GM18498 (cell line): ENCODE data around the gene ACSF2.
"Not testable (repeated sequence)": the region's sequence is repeated elsewhere in the genome, so short reads cannot be mapped to it uniquely, and the experiment has no call there.

Experiments used
- ATAC-seq: cut with Tn5 transposase; IDR thresholded peaks from one replicate; pipeline ENCODE4 v1.9.1; 2021; ENCODE audit warnings: mild to moderate bottlenecking, moderate library complexity; ENCODE audit not compliant: unreplicated experiment

The ACSF2 gene

DNA sequence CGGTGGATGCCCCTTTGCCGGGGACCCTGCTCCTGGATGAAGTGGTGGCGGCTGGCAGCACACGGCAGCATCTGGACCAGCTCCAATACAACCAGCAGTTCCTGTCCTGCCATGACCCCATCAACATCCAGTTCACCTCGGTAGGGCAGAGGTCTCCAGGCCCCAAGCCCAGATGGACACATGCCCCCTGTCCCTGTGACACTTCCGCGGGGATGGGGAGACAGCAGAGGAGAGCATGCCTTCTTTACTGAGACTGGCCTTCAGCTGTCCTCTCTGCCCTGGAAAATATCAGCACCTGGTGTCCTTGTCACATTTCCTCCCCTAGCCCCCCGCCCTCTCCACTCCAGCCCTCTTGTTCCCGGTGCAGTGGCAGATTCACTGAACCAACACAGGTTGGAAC lies 36.4 kb downstream of the ACSF2 start:
- no peak for ATAC-seq

DNA sequence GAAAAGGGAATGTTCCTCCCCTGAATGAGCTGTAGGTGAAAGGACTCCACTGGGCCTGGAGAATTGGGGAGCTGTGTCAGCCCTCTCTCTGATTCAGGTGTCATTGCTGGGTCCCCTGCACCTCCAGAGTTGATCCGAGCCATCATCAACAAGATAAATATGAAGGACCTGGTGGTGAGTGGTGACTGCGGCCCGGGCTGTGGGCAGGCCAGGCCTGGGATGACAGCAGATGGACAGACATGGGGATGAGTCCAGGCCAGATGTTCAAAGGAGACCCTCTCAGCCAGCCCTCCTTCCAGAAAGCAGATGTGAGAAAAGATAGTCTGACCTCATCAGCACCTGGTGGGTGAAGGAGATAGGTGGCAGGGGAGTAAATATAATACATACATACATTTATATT lies 38.1 kb downstream of the ACSF2 start:
- ATAC-seq: no peak

DNA sequence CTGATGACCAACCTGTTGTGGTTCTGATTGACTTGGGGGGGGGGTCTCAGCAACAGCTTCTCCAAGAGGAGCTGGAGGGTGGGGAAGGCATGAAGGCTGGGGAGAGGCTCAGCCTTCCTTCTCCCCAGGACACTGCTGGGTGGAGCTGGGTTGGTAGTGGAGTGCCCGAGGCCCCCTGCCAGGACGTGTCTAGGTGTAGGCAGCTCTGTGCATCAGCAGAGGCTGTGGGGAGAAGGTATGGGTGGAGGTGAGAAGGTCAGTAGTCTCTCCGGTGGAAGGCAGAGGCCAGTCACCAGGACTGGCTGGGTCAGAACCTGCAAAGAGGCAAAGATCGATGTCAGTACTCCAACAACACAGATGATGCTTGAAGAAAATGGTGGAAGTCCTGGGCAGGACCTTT lies 38.7 kb downstream of the ACSF2 start:
- no peak for ATAC-seq

DNA sequence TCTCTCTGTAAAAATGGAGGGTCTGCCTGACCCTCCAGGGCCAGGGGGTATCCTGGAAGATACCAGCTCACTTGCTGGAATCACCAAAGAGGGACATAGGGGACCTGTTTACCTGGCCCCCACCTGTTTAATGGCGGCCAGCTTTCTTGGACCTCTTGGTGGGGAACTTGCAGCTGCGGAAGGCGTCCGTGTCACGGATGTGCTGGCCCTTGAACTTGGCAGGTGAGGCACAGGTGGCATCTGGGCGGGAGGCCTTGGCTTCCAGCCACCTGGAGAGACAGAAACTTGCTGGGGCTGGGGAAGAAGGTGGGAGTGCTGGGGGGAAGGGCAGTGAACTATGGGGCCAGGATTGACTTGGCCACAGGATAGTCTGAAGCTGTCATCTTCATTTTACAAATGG lies 39.2 kb downstream of the ACSF2 start:
- ATAC-seq: no peak

DNA sequence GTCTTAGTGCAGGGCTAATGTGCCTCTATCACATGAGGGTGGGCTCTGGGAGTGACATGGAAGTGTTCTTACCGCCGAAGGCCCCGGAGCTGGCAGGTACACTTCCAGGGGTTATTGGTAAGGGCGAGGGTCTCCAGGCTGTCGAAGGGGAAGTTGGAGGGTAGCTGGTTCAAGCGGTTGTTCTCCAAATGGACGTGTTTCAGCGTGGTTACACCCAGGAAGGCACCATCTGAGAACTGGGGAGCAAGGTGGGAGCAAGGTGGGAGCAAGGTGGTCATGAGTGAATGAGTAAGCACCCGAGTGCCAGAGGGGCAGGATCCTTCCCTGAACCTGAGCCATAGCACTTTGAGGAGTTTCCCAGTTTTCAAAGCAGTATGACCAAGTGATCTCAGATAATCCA lies 39.6 kb downstream of the ACSF2 start:
- ATAC-seq: no peak

DNA sequence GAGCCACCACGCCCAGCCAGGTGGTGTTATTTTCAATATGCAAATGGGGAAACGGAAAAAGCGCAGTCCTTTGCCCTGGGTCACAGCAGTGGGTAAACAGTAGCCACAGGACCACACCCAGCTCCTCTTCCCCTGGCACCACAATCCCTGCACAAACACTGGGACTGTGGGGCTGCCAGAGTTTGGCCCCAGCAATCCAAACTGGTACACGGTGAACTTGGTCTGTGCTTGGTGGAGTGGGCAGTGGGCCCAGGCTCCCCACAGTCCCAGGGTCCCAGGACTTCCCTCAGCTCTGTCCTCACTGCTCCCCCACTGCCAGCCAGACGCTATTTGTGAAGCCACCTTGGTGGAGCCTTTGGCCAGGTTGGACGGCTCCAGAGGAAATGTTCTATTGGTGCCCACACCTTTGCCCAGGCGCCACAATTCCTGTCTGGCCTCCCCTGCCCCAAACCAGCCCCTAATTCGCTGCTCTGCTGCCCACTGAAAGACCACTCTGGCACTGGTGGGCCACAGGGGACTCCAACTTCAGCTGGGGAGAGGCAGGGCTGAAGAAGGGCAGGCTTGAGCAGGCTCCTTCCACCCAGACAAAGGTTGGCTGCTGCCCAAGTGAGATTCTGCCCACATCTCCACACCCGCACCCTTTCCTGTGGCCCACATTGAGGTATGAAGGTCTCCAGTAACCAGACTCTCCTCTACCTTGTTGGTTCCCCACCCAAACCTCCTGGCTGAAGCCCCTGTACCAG lies 40.5 kb downstream of the ACSF2 start:
- ATAC-seq: no peak

DNA sequence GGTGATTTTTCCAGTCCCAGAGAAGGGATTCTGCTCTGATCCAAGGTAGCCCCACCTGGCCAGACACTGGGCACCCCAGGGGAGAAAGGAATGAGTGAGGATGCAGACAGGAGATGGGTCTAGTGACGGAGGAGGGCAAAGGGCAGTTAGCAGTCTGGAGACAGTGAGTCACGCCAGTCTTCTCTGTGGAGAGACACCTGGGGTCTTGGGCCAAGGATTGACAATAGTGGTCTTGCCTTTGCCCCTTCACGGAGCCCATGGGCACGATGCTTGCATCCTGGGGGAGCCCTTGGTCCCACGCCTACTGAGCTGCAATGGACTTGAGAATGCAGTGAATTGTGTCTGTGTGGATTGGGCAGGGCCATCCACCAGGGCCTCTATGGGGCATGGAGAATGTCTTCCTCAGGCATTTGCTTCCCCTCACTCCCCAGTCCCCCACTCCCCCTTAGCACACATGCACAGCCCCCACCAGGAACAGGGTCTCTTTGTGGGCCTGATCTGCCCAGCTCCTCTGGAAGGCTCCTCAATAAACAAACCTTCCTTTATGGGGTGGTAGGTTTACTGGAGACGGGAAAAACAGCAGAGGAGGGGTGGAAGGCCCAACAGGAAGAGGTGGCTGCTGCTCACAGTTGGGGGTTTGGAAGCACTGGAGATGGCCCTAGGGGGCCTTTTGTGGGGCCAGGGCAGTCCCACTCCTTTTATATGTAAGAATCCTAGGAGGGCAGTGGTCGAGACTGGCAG lies 41.3 kb downstream of the ACSF2 start:
- no peak for ATAC-seq

DNA sequence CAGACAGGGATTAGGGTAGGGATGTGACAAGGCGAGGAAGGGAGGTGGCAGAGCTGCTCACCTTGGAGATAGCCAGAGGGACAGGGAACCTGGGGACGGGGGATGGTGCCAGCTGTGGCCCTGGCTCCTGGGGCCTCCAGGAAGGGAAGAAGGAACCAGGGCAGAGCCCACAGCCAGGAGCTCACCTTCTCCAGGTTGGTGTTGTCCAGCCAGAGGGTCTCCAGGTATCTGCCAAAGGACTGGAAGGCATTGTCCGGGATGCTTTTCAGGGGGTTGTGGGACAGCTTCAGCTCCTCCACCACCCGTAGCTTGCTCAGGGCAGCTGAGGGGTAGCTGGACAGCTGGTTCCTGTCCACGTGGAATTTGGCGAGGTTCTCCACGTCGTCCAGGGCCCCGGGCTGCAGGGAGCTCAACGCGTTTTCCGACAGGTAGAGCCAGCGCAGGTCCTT lies 41.9 kb downstream of the ACSF2 start:
- no peak for ATAC-seq

DNA sequence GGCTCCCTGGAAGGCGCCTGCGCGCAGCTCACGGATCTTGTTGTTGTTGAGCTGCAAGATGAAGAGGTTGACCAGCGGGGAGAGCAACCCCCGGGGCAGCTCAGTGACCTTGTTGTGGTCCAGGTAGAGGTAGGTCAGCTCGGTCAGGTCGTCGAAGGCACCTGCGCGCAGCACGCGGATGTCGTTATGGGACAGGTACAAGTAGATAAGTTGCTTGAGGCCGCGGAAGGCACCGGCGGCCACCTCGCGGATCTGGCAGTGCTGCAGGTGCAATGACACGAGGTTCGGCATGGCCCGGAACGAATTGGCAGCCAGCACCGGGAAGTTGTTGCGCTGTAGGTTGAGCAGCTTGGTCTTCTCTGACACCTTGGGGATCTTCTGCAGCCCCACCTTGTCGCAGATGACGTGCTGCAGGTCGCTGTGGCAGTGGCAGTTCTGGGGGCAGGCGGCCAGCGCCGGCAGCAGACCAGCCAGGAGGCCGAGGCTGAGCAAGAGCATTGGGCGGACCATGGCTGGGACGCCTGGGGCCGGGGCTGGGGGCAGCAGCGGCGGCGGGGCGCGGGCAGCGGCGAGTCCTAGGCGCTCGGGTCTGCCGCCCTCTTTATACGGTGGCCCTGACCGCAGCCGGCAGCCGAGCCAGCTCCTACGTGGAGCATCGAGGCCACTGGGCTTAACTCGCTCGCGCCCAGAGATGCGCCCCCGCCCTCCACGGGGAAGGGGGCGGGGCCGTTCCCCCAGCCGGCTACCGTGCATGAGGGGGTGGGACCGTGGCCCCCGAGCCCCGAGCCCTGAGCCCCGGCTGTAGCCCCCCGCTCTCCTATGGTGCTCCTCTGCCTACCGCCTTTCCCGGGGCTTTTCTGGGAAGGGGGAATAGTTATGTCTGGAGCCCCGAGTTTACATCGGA lies 42.5 kb downstream of the ACSF2 start, which contains the start of gene CHAD:
TSS of gene CHAD (minus strand) at position 577 of the 904 bp plus-strand sequence. CDS start at position 510, 67 bp downstream.
- ATAC-seq: no peak

DNA sequence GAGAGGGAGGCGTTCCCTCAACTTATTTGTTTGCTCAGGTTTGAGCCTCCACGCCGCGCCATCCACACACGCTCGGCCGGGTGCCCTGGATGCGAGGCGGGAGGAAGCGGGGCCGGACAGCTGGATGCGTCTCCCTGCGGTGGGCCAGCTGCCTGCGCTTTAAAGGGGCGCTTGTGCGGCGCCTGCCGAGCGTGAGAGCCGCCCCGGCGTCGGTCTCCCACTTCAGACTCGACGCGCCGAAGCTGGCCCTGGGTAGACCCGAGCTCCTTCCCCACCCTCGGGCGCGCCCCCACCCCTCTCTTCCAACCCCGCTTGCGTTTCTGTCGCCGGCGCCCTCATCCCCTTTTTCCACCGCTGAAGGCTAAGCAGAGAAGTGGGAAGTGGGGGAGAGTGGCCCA lies 43.2 kb downstream of the ACSF2 start:
- no peak for ATAC-seq

DNA sequence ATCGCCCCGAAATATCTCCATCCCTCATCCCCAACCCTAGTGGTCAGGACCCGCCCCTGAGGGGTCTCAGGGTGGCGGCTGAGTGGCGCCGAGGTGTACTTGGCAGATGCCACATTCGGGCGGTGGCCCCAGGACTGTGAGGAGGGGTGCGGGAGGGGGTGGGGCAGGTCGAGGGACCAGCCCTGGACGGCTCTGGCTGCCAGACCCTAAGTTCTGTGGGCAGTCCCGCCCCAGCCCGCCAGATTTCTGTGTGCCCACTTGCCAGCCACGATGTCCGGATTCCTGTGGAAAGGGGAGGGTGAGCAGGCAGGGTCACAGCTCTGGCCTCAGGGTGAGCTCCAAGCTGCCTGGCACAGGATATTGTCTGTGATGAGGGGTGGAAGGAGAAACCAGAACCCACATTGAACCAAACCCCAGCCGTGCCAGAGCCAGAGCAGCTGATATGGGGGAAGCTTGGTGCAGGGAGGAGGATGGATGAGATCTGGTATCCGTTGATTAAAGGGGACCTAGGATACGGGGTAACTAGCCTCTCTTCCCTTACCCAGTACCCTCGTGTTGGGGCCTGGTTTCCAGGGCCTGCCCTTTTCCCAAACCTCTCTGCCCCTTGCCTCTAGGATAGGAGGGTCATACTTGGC lies 43.8 kb downstream of the ACSF2 start:
- no peak for ATAC-seq

DNA sequence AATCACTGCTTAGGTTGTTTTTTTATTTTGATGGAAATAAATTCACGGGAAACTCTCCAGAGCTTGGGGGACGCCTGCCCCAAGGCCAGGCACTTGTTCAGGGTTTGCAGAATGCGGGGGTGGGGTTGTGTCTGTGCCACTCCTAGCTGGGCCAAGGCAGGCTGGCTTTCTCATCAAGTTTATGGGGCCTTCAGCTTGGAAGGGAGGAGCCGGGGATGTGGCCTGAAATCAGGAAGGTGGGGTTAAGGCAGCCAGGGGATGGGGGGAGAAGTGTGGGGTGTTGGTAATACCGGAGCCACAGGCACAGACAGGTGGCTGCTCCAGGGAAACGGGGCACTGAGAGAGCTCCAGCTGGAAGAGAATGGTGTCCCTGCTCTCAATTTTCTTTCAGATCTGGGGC lies 44.4 kb downstream of the ACSF2 start:
- ATAC-seq: no peak

DNA sequence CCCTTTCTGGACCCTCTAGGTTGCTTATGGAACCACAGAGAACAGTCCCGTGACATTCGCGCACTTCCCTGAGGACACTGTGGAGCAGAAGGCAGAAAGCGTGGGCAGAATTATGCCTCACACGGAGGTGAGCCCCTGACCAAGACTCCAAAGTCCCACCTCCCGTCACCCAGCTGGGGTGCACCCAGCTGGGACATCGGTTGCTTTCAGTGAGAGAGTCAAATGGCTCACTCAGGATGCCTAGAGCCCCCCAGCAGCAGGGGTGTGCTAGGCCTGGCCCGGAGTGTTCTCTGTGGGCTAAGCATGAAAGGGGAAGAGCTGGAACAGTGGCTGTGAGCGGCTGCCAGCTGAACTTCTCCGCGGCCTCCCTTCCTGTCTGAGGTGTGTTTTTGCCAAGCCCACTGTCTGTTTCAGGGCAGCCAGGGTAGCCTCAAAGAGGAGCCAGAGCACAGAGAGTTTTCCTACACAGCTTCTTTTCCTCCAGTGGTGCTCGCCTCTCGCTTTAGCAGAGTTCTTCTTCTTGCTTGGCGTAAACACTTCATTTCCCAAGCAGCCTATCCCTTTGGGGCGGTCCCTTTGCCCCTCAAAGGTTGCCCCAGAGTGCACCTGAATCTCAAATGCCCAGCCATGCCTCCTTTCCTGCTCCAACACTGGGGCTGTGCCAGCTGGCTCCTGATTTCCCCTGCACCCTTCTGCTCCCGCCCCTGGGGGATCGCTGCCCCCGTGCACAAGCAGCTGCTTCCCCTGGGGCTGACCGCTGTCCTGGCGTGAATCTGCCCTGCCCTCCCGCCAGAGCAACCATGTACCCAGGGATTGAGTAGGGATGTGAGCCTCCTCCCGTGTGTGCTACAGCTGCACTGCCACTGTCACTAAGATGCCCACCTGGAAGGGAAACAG lies 45.2 kb downstream of the ACSF2 start:
- ATAC-seq: no peak

DNA sequence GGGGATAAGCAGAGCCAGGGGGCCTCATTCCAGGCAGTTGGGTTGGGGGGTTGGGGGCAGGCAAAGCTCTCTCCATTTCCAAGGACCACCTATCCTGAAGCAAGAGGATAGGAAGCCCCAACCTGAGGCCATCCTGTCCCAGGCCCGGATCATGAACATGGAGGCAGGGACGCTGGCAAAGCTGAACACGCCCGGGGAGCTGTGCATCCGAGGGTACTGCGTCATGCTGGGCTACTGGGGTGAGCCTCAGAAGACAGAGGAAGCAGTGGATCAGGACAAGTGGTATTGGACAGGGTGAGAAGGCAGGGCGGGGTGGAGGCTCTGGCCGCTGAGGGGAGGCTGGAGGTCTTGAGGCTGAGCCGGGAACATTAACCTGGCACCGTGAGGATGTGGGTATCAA lies 46.3 kb downstream of the ACSF2 start:
- ATAC-seq: no peak

DNA sequence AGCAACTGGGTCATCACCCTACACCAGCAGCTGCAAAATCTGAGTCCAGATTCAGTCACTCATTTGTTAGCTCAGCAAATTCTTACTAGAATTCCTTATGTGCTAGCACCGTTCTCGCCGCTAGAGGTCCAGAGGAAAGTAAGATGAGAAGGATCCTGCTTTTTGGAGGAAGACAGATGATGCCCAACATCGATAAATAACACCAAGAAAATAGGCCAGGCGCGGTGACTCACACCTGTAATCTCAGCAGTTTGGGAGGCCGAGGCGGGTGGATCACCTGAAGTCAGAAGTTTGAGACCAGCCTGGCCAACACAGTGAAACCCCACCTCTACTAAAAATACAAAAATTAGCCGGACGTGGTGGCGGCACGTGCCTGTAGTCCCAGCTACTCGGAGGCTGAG lies 46.7 kb downstream of the ACSF2 start:
- not testable (repeated sequence) for ATAC-seq

DNA sequence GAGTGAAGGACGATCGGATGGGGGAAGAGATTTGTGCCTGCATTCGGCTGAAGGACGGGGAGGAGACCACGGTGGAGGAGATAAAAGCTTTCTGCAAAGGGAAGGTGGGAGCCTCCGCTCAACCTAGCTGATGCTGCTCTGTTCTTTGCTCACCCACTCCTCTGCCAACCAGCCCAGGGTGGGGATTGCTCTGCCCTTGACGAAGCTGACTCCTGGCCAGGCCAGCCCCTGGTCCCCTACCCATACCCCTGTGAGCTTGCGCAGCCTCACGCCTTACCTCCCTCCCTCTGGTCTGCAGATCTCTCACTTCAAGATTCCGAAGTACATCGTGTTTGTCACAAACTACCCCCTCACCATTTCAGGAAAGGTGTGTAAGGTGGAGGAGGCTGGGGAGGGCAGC lies 47.9 kb downstream of the ACSF2 start:
- no peak for ATAC-seq

DNA sequence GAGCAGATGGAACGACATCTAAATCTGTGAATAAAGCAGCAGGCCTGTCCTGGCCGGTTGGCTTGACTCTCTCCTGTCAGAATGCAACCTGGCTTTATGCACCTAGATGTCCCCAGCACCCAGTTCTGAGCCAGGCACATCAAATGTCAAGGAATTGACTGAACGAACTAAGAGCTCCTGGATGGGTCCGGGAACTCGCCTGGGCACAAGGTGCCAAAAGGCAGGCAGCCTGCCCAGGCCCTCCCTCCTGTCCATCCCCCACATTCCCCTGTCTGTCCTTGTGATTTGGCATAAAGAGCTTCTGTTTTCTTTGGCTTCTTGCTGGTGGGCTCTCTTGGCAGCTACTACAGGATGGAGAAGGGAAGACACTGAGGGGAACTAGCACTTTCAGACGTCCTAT lies 48.5 kb downstream of the ACSF2 start:
- ATAC-seq: no peak

DNA sequence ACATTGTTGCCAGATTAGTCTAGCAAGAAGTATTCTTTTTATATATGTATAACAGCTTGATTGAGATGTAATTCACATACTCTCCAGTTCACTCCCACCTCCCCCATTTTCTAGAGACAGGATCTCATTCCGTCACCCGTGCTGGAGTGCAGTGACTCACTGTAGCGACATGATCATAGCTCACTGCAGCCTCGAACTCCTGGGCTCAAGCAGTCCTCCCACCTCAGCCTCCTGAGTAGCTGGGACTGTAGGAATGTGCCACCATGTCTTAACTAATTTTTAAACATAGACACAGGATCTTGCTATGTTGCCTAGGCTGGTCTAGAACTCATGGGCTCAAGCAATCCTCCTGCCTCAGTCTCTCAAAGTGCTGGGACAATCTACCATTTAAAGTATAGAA lies 49.3 kb downstream of the ACSF2 start:
- no peak for ATAC-seq

DNA sequence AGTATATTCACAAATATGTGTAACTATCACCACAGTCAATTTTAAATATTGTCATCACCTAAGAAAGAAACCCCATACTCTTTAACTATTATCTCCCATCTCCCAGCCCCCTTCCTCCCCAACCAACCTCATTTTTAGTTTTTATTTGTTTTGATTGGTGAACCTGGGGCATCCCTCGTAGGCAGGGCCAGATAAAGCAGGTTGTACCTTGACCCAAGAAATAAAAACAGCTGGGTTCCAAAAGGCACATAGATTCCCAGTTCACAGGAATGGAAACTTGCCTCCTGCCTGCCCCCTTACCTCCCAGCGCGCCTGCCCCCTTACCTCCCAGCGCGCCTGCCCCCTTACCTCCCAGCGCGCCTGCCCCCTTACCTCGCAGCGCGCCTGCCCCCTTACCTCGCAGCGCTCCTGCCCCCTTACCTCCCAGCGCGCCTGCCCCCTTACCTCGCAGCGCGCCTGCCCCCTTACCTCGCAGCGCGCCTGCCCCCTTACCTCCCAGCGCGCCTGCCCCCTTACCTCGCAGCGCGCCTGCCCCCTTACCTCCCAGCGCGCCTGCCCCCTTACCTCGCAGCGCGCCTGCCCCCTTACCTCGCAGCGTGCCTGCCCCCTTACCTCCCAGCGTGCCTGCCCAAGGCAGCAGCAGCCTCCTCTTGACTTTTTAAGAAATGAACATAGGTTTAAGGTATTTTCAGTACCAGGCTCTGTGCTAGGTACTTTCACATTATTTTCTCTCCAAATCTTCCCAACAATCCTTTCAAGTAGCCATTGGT lies 49.9 kb downstream of the ACSF2 start:
- ATAC-seq: not testable (repeated sequence)
